MM.1S (cell line): ENCODE data around the gene NRTN.

Experiments
- EZH2 ChIP-seq: fragments of 300-600 bp; sonication (generic); optimal IDR thresholded peaks from 2 replicates; pipeline ENCODE3; 2017; ENCODE audit warnings: low read depth, mild to moderate bottlenecking, antibody characterized with exemption, low read length, mixed read lengths
- TF ChIP-seq, protein P1 (sequence below): fragments of 300-600 bp; sonication (generic); IDR thresholded peaks from 2 replicates; pipeline ENCODE4 v1.5.1; 2016; ENCODE audit warnings: antibody characterized with exemption, low read length, mixed read lengths

- TF ChIP-seq, protein P1, sequence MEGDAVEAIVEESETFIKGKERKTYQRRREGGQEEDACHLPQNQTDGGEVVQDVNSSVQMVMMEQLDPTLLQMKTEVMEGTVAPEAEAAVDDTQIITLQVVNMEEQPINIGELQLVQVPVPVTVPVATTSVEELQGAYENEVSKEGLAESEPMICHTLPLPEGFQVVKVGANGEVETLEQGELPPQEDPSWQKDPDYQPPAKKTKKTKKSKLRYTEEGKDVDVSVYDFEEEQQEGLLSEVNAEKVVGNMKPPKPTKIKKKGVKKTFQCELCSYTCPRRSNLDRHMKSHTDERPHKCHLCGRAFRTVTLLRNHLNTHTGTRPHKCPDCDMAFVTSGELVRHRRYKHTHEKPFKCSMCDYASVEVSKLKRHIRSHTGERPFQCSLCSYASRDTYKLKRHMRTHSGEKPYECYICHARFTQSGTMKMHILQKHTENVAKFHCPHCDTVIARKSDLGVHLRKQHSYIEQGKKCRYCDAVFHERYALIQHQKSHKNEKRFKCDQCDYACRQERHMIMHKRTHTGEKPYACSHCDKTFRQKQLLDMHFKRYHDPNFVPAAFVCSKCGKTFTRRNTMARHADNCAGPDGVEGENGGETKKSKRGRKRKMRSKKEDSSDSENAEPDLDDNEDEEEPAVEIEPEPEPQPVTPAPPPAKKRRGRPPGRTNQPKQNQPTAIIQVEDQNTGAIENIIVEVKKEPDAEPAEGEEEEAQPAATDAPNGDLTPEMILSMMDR: no peak
- no peak for TF ChIP-seq EZH2
These were observed 9.4 kb upstream of the NRTN start for GRCh38 chr19:5795382-5795919.
